ENCODE results near the gene CCDC38.

- TF ChIP-seq RBBP5 (conservative IDR thresholded peaks at IDR 0.05) (no peak), SP1 (IDR thresholded peaks at IDR 0.05; ENCODE audit: low read depth, low read length) (no peak), EP300 (IDR thresholded peaks at IDR 0.05; ENCODE audit: borderline replicate concordance in 1 of 2, control insufficient read depth in 1 of 2, low read depth in 2 of 2, low read length in 2 of 2) (no peak), CHD1 (IDR thresholded peaks at IDR 0.05; ENCODE audit: low read depth, low read length) (no peak), EZH2 (IDR thresholded peaks at IDR 0.05; ENCODE audit: borderline replicate concordance, control insufficient read depth, low read depth, low read length) (no peak), CTCF (IDR thresholded peaks at IDR 0.05 in 2 of 3, conservative IDR thresholded peaks at IDR 0.05 in 1 of 3; ENCODE audit: control insufficient read depth in 2 of 3, extremely low read depth in 1 of 3, insufficient read depth in 1 of 3, low read depth in 3 of 3, low read length in 3 of 3) (no peak), ZNF274 (IDR thresholded peaks at IDR 0.05; ENCODE audit: insufficient read depth, insufficient read length) (no peak), ZBTB40 (IDR thresholded peaks at IDR 0.05; ENCODE audit: borderline replicate concordance) (no peak), USF1 (IDR thresholded peaks at IDR 0.05; ENCODE audit: borderline replicate concordance, extremely low read length, insufficient read depth, low read depth, low read length) (no peak)
Observed at GRCh38 chr12:95978774-95979173, 36.4 kb upstream of the CCDC38 start.

Data from GM12878 (cell line).